ENCODE results near the gene FYN. TPM values are rescaled to one million over a fixed set of nuclear protein-coding genes. Genes with fewer than 3 reads are reported as not detected.

FYN gene
- total and polyA plus RNA-seq, 10 of the 15 experiments (the other 5 are each of a cell fraction or from before 2014, with no cell fraction given): 51.4 to 247 (median 138) TPM

- peaks cover 4 to 10% of the 10 kb centered on the region in 2 experiments; a peak in 2 of 4 replicates for H3K36me3 ChIP-seq (ENCODE audit: control insufficient read depth in 2 of 2, insufficient read depth in 2 of 2, low read length in 1 of 2)
- in situ Hi-C loops (cut with MboI): no loop called here
- no peak for DNase-seq (ENCODE audit: low read depth, low spot score)
- ATAC-seq: no peak
- SMC1A ChIA-PET (ENCODE audit: uncharacterized antibody, unreplicated experiment): interaction anchor here (0.6 to 5.5 kb wide), 10 partner anchors 9 to 210 kb away, joined by 3 to 37 read pairs (median 4); no protein-coding TSS in a partner anchor
- no peaks in the 10 kb centered on the region for H4K20me1 ChIP-seq (ENCODE audit: control insufficient read depth, insufficient read depth)
- no TSS peak for BruUV-seq (replicated peaks)
- no peaks in the 10 kb centered on the region; the same call in 2 of the 3 replicates for H3K9me3 ChIP-seq (replicated peaks; ENCODE audit: control insufficient read depth, insufficient read depth, low read length)
- no peak overlapping the region for H3K27ac ChIP-seq (ENCODE audit: control insufficient read depth, insufficient read depth)
- no peak overlapping the region for H3K4me2 ChIP-seq (ENCODE audit: control insufficient read depth, insufficient read depth)
- peaks cover 2% of the 10 kb centered on the region for H3K4me1 ChIP-seq (ENCODE audit: control insufficient read depth, insufficient read depth, low read length)
- no peak for TF ChIP-seq BACH1 (IDR thresholded peaks at IDR 0.05; ENCODE audit: borderline replicate concordance)
- TF ChIP-seq NFYA (IDR thresholded peaks at IDR 0.05; ENCODE audit: borderline replicate concordance, low read depth, low read length): no peak
- no peak for TF ChIP-seq NKRF (conservative IDR thresholded peaks at IDR 0.05)
- no peak for TF ChIP-seq EP300 (IDR thresholded peaks at IDR 0.05; ENCODE audit: borderline replicate concordance in 1 of 2, control insufficient read depth in 1 of 2, low read depth in 2 of 2, low read length in 2 of 2)
- no peak for TF ChIP-seq ZBED1 (IDR thresholded peaks at IDR 0.05; ENCODE audit: borderline replicate concordance)
- no peak for TF ChIP-seq SIN3A (IDR thresholded peaks at IDR 0.05; ENCODE audit: low read depth, low read length)
- no peak for TF ChIP-seq TARDBP (IDR thresholded peaks at IDR 0.05; ENCODE audit: borderline replicate concordance)
- TF ChIP-seq MYB (IDR thresholded peaks at IDR 0.05; ENCODE audit: borderline replicate concordance, low read depth, low read length): no peak
- TF ChIP-seq ATF2 (IDR thresholded peaks at IDR 0.05; ENCODE audit: low read length): no peak
- no peak for TF ChIP-seq TCF12 (IDR thresholded peaks at IDR 0.05; ENCODE audit: low read depth, low read length)
- TF ChIP-seq CBX5 (IDR thresholded peaks at IDR 0.05; ENCODE audit: low read depth): no peak
- TF ChIP-seq SUZ12 (IDR thresholded peaks at IDR 0.05; ENCODE audit: unreplicated experiment): no peak
- no peaks in the 10 kb centered on the region for H3K27me3 ChIP-seq (replicated peaks in 1 of 2; ENCODE audit: control insufficient read depth in 2 of 2, insufficient read depth in 2 of 2, low read length in 1 of 2)
- CTCF ChIA-PET: interaction anchor here (0.8 to 1.6 kb wide), 4 partner anchors 10 to 210 kb away, joined by 3 to 4 read pairs (median 4); no protein-coding TSS in a partner anchor
- peaks cover 37% of the 10 kb centered on the region for H3K79me2 ChIP-seq (ENCODE audit: control insufficient read depth, insufficient read depth, low read length)
- FAIRE-seq: no peak
- POLR2A ChIA-PET: interaction anchor here (1.1 to 2.4 kb wide), 4 partner anchors 8 to 57 kb away, joined by 3 to 9 read pairs (median 5); no protein-coding TSS in a partner anchor
- RAD21 ChIA-PET (ENCODE audit: unreplicated experiment): interaction anchor here (0.8 to 1.5 kb wide), 4 partner anchors 9 to 207 kb away, joined by 3 read pairs; no protein-coding TSS in a partner anchor
- H3K4me3 ChIP-seq: no peak overlapping the region
- no peak overlapping the region for H2AFZ ChIP-seq (ENCODE audit: control insufficient read depth, low read depth, low read length)
- intact Hi-C loops (cut with micrococcal nuclease; ENCODE audit: unreplicated experiment): no loop called here
- 63% methylated on average over 3 of the region's 3 CpGs for WGBS (ENCODE audit: insufficient coverage, insufficient replicate concordance, low lambda C conversion rate, missing lambda C conversion rate)
- no peak overlapping the region for H3K9ac ChIP-seq (ENCODE audit: control insufficient read depth, insufficient read depth, low read length)
Observed at GRCh38 chr6:111782887-111783466, 90.3 kb downstream of the FYN start.
